Neural cell (in vitro differentiated cells): ENCODE data around the gene EVX1.

Source experiments
- EZH2 ChIP-seq: fragments of 200-600, 300-800 bp; shearing (Covaris generic), sonication (generic); IDR thresholded peaks from 2 replicates; pipeline ENCODE4 v1.6.1; 2014; ENCODE audit warnings: antibody characterized with exemption, low read length, borderline replicate concordance, mild to moderate bottlenecking; ENCODE audit not compliant: insufficient read depth, poor library complexity, severe bottlenecking
- POLR2AphosphoS5 ChIP-seq: IDR thresholded peaks from 2 replicates; pipeline ENCODE4 v1.6.1; 2012
- TF ChIP-seq, protein P1 (sequence below): fragments of 450-650 bp; IDR thresholded peaks from 2 replicates; pipeline ENCODE4 v1.5.1; 2014; ENCODE audit warnings: antibody characterized with exemption, mild to moderate bottlenecking, moderate library complexity; ENCODE audit not compliant: poor library complexity, severe bottlenecking

DNA sequence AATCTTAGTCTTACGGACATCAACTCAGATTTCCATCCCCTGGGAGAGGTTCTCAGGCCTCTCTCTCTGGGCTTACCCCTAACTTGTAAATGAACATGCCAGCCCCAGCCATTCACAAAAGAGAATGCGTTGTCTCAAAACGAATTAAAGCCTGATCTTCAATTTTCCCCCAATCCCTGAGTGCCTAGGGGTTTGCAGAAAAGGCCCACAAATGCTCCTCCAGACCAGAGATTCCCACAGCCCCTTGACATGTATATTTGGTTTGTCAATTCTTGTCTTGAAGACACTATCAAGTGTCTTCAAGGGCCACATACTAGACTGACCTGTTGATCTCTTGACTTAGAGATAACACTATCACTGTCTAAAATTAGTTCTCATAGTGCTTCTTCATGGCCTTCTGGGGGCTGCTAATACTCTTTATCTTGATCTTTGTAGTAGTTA is 30.8 kb upstream of the EVX1 start:
- TF ChIP-seq EZH2 (no peak), POLR2AphosphoS5 (peak; percentile 77)
- TF ChIP-seq, protein P1, sequence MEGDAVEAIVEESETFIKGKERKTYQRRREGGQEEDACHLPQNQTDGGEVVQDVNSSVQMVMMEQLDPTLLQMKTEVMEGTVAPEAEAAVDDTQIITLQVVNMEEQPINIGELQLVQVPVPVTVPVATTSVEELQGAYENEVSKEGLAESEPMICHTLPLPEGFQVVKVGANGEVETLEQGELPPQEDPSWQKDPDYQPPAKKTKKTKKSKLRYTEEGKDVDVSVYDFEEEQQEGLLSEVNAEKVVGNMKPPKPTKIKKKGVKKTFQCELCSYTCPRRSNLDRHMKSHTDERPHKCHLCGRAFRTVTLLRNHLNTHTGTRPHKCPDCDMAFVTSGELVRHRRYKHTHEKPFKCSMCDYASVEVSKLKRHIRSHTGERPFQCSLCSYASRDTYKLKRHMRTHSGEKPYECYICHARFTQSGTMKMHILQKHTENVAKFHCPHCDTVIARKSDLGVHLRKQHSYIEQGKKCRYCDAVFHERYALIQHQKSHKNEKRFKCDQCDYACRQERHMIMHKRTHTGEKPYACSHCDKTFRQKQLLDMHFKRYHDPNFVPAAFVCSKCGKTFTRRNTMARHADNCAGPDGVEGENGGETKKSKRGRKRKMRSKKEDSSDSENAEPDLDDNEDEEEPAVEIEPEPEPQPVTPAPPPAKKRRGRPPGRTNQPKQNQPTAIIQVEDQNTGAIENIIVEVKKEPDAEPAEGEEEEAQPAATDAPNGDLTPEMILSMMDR: no peak
